ENCODE measurements around the gene USP7.

USP7 gene

DNA sequence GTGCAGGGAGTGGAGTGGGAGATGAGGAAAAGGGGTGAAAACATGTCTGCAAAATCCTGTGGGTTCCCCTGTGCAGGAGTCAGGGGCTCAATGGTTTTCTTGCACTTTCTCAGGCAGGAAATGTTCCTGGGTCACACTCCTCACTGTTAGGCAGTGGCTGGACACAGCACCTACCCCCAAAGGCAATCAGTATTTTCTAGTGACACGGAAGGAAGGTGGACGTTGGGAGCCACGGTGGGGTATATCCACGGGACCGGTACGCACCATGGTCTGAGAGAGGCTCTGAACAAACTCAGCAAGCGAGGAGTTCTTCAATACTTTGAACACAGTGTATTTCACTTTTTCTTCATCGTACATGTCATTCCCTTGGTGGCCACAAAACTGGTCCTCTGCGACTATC is 60.7 kb downstream of the USP7 start:
- TF ChIP-seq, protein P1, sequence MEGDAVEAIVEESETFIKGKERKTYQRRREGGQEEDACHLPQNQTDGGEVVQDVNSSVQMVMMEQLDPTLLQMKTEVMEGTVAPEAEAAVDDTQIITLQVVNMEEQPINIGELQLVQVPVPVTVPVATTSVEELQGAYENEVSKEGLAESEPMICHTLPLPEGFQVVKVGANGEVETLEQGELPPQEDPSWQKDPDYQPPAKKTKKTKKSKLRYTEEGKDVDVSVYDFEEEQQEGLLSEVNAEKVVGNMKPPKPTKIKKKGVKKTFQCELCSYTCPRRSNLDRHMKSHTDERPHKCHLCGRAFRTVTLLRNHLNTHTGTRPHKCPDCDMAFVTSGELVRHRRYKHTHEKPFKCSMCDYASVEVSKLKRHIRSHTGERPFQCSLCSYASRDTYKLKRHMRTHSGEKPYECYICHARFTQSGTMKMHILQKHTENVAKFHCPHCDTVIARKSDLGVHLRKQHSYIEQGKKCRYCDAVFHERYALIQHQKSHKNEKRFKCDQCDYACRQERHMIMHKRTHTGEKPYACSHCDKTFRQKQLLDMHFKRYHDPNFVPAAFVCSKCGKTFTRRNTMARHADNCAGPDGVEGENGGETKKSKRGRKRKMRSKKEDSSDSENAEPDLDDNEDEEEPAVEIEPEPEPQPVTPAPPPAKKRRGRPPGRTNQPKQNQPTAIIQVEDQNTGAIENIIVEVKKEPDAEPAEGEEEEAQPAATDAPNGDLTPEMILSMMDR (IDR thresholded peaks at IDR 0.05; ENCODE audit: control insufficient read depth, insufficient read depth, low read depth, low read length, missing control alignments), result no peak

GRCh38 chr16:8901320-8901861 is 62.3 kb downstream of the USP7 start:
- TF ChIP-seq, protein P1 (IDR thresholded peaks at IDR 0.05; ENCODE audit: control insufficient read depth, insufficient read depth, low read depth, low read length, missing control alignments), result no peak
- no peak overlapping the region for H3K4me3 ChIP-seq (ENCODE audit: control insufficient read depth, low read depth, low read length)

More for the DNA sequence above, 60.7 kb downstream of the USP7 start:
- DNase-seq (ENCODE audit: low read depth), result no peak
- H3K4me3 ChIP-seq (ENCODE audit: control insufficient read depth, low read depth, low read length), result no peak overlapping the region

GRCh38 chr16:8900343-8900742 is 63.4 kb downstream of the USP7 start:
- TF ChIP-seq, protein P1 (IDR thresholded peaks at IDR 0.05; ENCODE audit: control insufficient read depth, insufficient read depth, low read depth, low read length, missing control alignments), result no peak
- no peak overlapping the region for H3K4me3 ChIP-seq (ENCODE audit: control insufficient read depth, low read depth, low read length)
- DNase-seq (ENCODE audit: low read depth), result no peak

More at GRCh38 chr16:8901320-8901861, 62.3 kb downstream of the USP7 start:
- DNase-seq (ENCODE audit: low read depth), result no peak

DNA sequence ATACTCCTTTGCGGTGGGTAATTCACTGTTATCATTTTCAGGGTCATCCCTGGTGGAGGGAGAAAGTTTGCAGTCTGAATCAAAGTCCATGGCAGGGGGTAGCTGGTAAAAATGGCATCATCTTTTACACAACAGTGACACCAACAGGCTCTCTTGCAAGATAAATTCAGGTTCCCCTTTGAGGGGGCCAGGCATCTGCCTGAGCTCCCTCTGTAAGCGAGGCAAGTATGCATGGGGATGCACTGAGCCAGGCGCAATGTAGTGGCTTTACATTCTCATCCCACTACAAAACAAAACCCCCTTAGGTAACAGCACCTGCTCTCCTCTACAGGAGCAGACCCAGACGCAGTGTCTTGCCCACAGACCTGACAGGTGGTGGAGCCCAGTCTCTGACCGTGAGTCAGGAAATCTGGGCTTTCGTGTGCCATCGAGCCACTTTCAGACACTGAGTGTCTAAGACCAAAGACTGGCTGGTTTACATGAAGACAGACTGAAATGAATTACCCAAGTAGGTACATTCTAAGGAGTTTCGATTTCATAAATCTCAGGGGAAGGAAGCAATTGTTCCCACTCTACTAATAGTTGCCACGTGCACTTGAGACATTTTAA is 63.9 kb downstream of the USP7 start:
- no peak overlapping the region for H3K4me3 ChIP-seq (ENCODE audit: control insufficient read depth, low read depth, low read length)
- TF ChIP-seq, protein P1 (IDR thresholded peaks at IDR 0.05; ENCODE audit: control insufficient read depth, insufficient read depth, low read depth, low read length, missing control alignments), result no peak
- DNase-seq (ENCODE audit: low read depth), result no peak

- no peak for DNase-seq (ENCODE audit: low read depth)
- TF ChIP-seq, protein P1 (IDR thresholded peaks at IDR 0.05; ENCODE audit: control insufficient read depth, insufficient read depth, low read depth, low read length, missing control alignments), result no peak
Observed at GRCh38 chr16:8898660-8899318, 64.9 kb downstream of the USP7 start.

GRCh38 chr16:8894736-8895334 is 68.9 kb downstream of the USP7 start:
- H3K4me3 ChIP-seq (ENCODE audit: control insufficient read depth, low read depth, low read length), result no peak overlapping the region
- DNase-seq (ENCODE audit: low read depth), result no peak
- TF ChIP-seq, protein P1 (IDR thresholded peaks at IDR 0.05; ENCODE audit: control insufficient read depth, insufficient read depth, low read depth, low read length, missing control alignments), result no peak

More at GRCh38 chr16:8898660-8899318, 64.9 kb downstream of the USP7 start:
- no peak overlapping the region for H3K4me3 ChIP-seq (ENCODE audit: control insufficient read depth, low read depth, low read length)

All from AG09309 (cell line).